Prostate gland (tissue), 2 donors: ENCODE measurements around the gene RSRC1.

Experiments
- CTCF ChIP-seq, 4 experiments: fragments of 200-600 bp in 2 of 4; fragments of 450-650 bp in 2 of 4; sonication (generic) in 2 of 4; IDR thresholded peaks; 1 replicate in 3 of 4; 2 replicates in 1 of 4; pipeline ENCODE4 v1.5.1; 2016 to 2019; ENCODE audit warnings: antibody characterized with exemption in 4 of 4, mild to moderate bottlenecking in 2 of 4, moderate library complexity in 2 of 4
- POLR2A ChIP-seq: fragments of 450-650 bp; IDR thresholded peaks from one replicate; pipeline ENCODE4 v1.6.1; 2016; ENCODE audit warnings: antibody characterized with exemption, mild to moderate bottlenecking
- POLR2AphosphoS5 ChIP-seq: sonication (generic); formaldehyde crosslinking; IDR thresholded peaks from one replicate; pipeline ENCODE4 v1.6.1; 2017; ENCODE audit warnings: antibody characterized with exemption

GRCh38 chr3:158213461-158213860, 103.6 kb downstream of the RSRC1 start:
- no peak for TF ChIP-seq CTCF (IDR thresholded peaks at IDR 0.05)
- no peak for TF ChIP-seq POLR2A
- no peak for TF ChIP-seq POLR2AphosphoS5
